Heart left ventricle (tissue), 16 donors: Measurements from ENCODE around the gene PEMT. TPM values are rescaled to one million over a fixed set of nuclear protein-coding genes. Genes with fewer than 3 reads are reported as not detected.

Experiments used
- ATAC-seq, 4 donors: fragments of 200-7000 bp; cut with Tn5 transposase; one replicate each; pipeline ENCODE4 v1.9.1; 2020 to 2022; ENCODE audit warnings: moderate library complexity in 4 of 4, mild to moderate bottlenecking in 3 of 4, moderate number of reproducible peaks in 1 of 4
- DNase-seq, 5 donors: peaks; one replicate each; pipeline ENCODE4 v3.0.0-alpha.2; 2020
- H3K27ac ChIP-seq, 12 donors: fragments of 200-600 bp; sonication (generic) in 4 of 12; one replicate each; pipeline versions ENCODE4 v1.5.0 to v1.8.0; 2016 to 2022; ENCODE audit warnings: mild to moderate bottlenecking in 2 of 12
- H3K27me3 ChIP-seq, 9 donors: fragments of 200-600 bp; sonication (generic) in 2 of 9; one replicate each; pipeline versions ENCODE4 v1.5.1 to v1.8.0; 2016 to 2022; ENCODE audit warnings: mild to moderate bottlenecking in 3 of 9
- H3K36me3 ChIP-seq, 9 donors: fragments of 200-600 bp; sonication (generic) in 2 of 9; one replicate each; pipeline versions ENCODE4 v1.5.0 to v1.8.0; 2018 to 2022; ENCODE audit warnings: mild to moderate bottlenecking in 2 of 9
- H3K4me1 ChIP-seq, 12 donors: fragments of 200-600 bp; sonication (generic) in 4 of 12; one replicate each; pipeline versions ENCODE4 v1.5.0 to v1.8.0; 2016 to 2022; ENCODE audit warnings: mild to moderate bottlenecking in 3 of 12
- H3K4me3 ChIP-seq, 12 donors: fragments of 200-600 bp; sonication (generic) in 4 of 12; one replicate each; pipeline versions ENCODE4 v1.5.0 to v1.8.0; 2017 to 2022; ENCODE audit warnings: mild to moderate bottlenecking in 9 of 12, moderate library complexity in 4 of 12
- H3K9me3 ChIP-seq, 12 donors: fragments of 200-600 bp; sonication (generic) in 4 of 12; one replicate each; pipeline versions ENCODE4 v1.5.0 to v1.8.0; 2016 to 2022; ENCODE audit warnings: mild to moderate bottlenecking in 1 of 12
- POLR2A ChIP-seq, 2 donors: fragments of 450-650 bp; IDR thresholded peaks; one replicate each; pipeline ENCODE4 v1.6.1; 2017; ENCODE audit warnings: antibody characterized with exemption in 2 of 2, mild to moderate bottlenecking in 2 of 2, moderate library complexity in 2 of 2
- WGBS, 4 donors: extraction: QIAGEN DNeasy Blood & Tissue Kit in 2 of 4; methylation state at CpG; one replicate each; pipeline versions ENCODE4 v1.1.5 to v1.1.7; 2013 to 2018; 5-methylcytosine and 5-hydroxymethylcytosine counted together
- intact Hi-C, 10 donors: fragments of 100-400 bp; cut with DNase I; formaldehyde crosslinking; loops; one replicate each; pipeline versions ENCODE4 v1.11.1 to v1.14.2; 2022
- polyA plus RNA-seq, 2 donors: library from polyadenylated mRNA; stranded (reverse); fragments of 200-250 nt; gene quantifications; one replicate each; pipeline ENCODE4 v1.2.3, GENCODE V29; 2013
- total RNA-seq, 9 donors: library from RNA; depleted of rRNA in 2 of 9; stranded (reverse); fragments of >200 nt in 2 of 9; fragmentation: NEBNext Ultra II Directional in 3 of 9; extraction: Animal tissue kit (Norgen Biotek cat#: 25700) in 3 of 9; gene quantifications; one replicate each; pipeline versions ENCODE4 v1.1.0 to v1.2.4, GENCODE V29; 2016 to 2023
- TF ChIP-seq, protein P1 (sequence below), 12 donors: fragments of 200-600 bp; sonication (generic) in 4 of 12; IDR thresholded peaks; one replicate each; pipeline versions ENCODE4 v1.5.0 to v1.8.0; 2018 to 2022; ENCODE audit warnings: antibody characterized with exemption in 12 of 12, mild to moderate bottlenecking in 5 of 12
- donor health status: ischemic (EF 13 %, LVEDD 7.1; RV severe dilation, severe dysfunction).
- donor health status: healthy with polysubstance abuse.
- donor health status: DM: no; HTN: yes; CAD: no.
- donor health status: DM: no; HTN: no; CAD: no.
- donor health status: ischemic (EF 25% LVEDD 6.9; RV normal size, moderate dysfunction).
- donor health status: ischemic (EF 25% LVEDD 5.7; RV mildly dilated, moderate dysfunction).
- donor health status: healthy.
- donor health status: DM: yes; HTN: yes; CAD: no.
- donor health status: ischemic (EF 35%, LVEDD 5.7; RV mildly dilated, moderate dysfunction).
- donor health status: nonischemic (EF 11% LVEDD 7.7; RV severe dilation, severe dysfunction).
- donor health status: DM: yes; HTN: yes; CAD: no.
- donor health status: PGD.
- donor health status: ischemic (EF 29% LVEDD 5.4; RV normal size, mild dysfunction).
- donor health status: nonischemic (EF 23%, LVEDD 6.1; RV moderate dilation, normal function).

The PEMT gene
- total and polyA plus RNA-seq, 11 donors: 15.7 to 42.2 (median 25.4) TPM

DNA sequence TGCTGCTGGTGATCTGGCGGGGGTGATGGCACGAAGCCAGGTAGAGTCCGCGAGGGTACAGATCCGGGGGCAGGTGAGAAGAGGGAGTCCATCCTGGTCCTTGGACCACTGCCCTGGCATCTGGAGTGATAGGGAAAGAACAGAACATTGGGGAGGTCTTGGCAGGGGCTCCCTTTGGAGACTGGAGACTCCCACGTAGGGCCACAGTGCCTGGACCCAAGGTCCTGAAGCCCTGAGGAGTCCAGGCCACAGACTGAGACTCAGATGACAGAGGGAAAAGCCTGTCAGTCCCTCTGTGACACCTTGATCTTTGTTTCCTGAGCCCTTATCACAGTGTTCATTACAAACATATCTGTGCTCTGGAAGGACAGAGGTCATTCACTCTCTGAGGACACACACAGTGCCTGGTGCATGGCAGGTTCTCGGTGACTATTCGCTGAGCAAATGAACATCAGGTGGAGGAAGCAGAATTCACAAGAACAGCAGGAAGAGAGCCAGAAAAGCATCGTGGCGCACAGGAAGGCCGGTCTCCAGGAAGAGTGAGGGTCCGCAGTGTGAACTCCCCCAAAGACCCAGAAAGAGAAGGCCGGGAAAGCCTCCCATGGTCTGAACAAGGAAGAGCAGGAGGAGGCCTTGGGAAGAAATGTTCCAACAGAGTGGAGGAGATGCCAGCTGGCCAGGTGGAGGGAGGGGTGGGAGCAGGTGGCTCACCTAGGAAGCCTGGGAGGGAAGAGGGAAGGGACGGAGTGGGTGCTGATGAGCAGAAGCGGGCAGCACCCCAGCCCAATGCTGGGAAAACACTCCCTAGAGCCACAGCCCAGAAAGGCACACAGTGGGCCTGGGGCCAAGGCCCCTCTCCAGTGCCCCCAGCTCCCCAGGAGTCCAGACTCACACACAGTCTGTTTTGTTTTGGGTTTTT, 20.5 kb downstream of the PEMT start:
- peak overlapping the region in 11 of 12 donors; percentile 24 to 99 (median 70) for H3K27ac ChIP-seq
- DNase-seq (peak in 3 of 5 donors; percentile 43 to 69 (median 56)), ATAC-seq (peak in 3 of 4 donors; percentile 4 to 6 (median 5))
- H3K36me3 ChIP-seq: peaks cover 0 to 6% (median 0%) of the 10 kb centered on the region in 9 donors
- TF ChIP-seq POLR2A (IDR thresholded peaks at IDR 0.05): no peak
- TF ChIP-seq, protein P1, sequence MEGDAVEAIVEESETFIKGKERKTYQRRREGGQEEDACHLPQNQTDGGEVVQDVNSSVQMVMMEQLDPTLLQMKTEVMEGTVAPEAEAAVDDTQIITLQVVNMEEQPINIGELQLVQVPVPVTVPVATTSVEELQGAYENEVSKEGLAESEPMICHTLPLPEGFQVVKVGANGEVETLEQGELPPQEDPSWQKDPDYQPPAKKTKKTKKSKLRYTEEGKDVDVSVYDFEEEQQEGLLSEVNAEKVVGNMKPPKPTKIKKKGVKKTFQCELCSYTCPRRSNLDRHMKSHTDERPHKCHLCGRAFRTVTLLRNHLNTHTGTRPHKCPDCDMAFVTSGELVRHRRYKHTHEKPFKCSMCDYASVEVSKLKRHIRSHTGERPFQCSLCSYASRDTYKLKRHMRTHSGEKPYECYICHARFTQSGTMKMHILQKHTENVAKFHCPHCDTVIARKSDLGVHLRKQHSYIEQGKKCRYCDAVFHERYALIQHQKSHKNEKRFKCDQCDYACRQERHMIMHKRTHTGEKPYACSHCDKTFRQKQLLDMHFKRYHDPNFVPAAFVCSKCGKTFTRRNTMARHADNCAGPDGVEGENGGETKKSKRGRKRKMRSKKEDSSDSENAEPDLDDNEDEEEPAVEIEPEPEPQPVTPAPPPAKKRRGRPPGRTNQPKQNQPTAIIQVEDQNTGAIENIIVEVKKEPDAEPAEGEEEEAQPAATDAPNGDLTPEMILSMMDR (IDR thresholded peaks at IDR 0.05): no peak
- WGBS, 4 donors: 56 to 65% (median 61%) methylated on average over 15 of the region's 15 CpGs
- H3K4me1 ChIP-seq: peaks cover 3 to 56% (median 43%) of the 10 kb centered on the region in 12 donors
- intact Hi-C loops: loop anchor here in 6 of 10 donors (1.0 to 5.0 kb wide), 6 partner anchors 71 to 216 kb away; no protein-coding TSS in a partner anchor
- H3K9me3 ChIP-seq: no peaks in the 10 kb centered on the region
- no peaks in the 10 kb centered on the region for H3K27me3 ChIP-seq
- H3K4me3 ChIP-seq: no peak overlapping the region

DNA sequence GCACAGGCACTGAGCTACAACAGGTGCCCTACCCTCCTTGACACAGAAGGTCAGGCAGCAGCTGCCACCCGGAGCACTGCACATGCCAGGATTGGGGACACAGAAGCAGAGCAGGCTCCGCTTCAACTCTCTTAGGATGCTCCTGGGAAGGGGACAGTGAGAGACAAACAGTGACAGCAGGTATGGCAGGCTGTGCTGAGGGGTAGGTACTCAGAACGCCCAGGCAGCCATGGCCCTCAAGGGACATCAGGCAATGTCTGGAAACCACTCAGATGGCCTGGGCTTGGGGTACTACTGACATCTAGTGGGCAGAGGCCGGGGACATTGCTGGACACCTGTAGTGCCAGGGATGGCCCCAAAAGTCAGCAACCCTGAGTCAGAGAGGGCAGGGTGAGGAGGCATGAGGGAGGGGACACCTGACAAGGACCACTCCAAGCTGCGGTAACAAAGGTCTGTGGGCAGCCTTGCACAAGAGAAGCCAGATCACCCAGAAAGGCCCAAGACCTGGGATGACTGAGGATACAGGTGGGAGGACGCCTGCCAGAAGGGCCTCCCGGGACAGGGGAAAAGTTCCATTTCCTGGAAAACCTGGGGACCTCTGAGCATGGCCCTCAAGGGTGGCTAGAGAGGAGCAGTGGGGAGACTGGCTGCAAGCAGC, 21.2 kb downstream of the PEMT start:
- peak overlapping the region in 11 of 12 donors; percentile 50 to 99 (median 70) for H3K27ac ChIP-seq
- H3K27me3 ChIP-seq: no peaks in the 10 kb centered on the region
- intact Hi-C loops: loop anchor here in 6 of 10 donors (1.0 to 5.0 kb wide), 6 partner anchors 72 to 215 kb away; no protein-coding TSS in a partner anchor
- no peak overlapping the region for H3K4me3 ChIP-seq
- peaks cover 3 to 64% (median 49%) of the 10 kb centered on the region in 12 donors for H3K4me1 ChIP-seq
- peak; percentile 11 to 47 (median 28) for ATAC-seq
- WGBS, 4 donors: 49 to 57% (median 53%) methylated on average over 7 of the region's 7 CpGs
- no peak for TF ChIP-seq POLR2A (IDR thresholded peaks at IDR 0.05)
- TF ChIP-seq, protein P1 (IDR thresholded peaks at IDR 0.05): peak; percentile 18 to 67 (median 52)
- H3K36me3 ChIP-seq: peaks cover 0 to 5% (median 0%) of the 10 kb centered on the region in 9 donors
- DNase-seq: peak in 2 of 5 donors; percentile 56 to 67
- H3K9me3 ChIP-seq: no peaks in the 10 kb centered on the region

DNA sequence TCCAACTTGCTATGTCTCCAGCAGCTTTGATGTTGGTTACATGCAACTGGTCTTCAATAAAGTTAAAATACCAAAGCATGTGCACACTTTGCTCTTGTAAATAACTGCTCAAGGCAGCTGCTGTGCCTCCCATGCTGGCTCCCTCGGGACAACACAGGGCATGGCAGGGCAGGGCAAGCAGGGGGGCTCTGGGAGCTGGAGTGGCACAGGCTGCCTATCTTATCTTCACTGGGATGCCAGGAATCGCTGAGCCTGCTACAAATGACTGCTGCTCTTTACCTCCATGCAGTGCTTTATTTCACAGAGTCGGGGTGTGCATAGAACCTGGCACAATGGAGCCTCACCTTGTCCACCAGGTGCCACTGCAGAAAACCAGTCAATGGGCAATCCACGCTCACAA, 21.8 kb downstream of the PEMT start:
- Histone ChIP-seq H3K4me3 (no peak overlapping the region), H3K9me3 (no peaks in the 10 kb centered on the region), H3K27ac (peak overlapping the region in 11 of 12 donors; percentile 50 to 99 (median 70)), H3K4me1 (peaks cover 3 to 70% (median 51%) of the 10 kb centered on the region in 12 donors), H3K27me3 (no peaks in the 10 kb centered on the region), H3K36me3 (no peaks in the 10 kb centered on the region)
- 47 to 64% (median 58%) methylated on average over 4 of the region's 4 CpGs for WGBS, 4 donors
- DNase-seq: peak in 4 of 5 donors; percentile 56 to 77 (median 62)
- no peak for TF ChIP-seq POLR2A (IDR thresholded peaks at IDR 0.05)
- TF ChIP-seq, protein P1 (IDR thresholded peaks at IDR 0.05): no peak
- intact Hi-C loops: loop anchor here (1.0 to 5.0 kb wide), 10 partner anchors 42 to 215 kb away; partner anchors contain the start of gene RASD1 (in 4 of the 10)
- peak; percentile 11 to 57 (median 33) for ATAC-seq
